ENCODE measurements around the gene PRM3. TPM values are rescaled to one million over a fixed set of nuclear protein-coding genes. Genes with fewer than 3 reads are reported as not detected.

PRM3 gene
- total RNA-seq, 1 experiment from 2014 or later, result not detected

- Mint-ChIP-seq H3K4me3 (ENCODE audit: unreplicated experiment) (no peak overlapping the region), H3K27me3 (ENCODE audit: insufficient read depth, unreplicated experiment) (no peaks in the 10 kb centered on the region), H3K9me3 (ENCODE audit: unreplicated experiment) (no peaks in the 10 kb centered on the region), H3K36me3 (ENCODE audit: insufficient read depth, unreplicated experiment) (peaks cover 12% of the 10 kb centered on the region), H3K27ac (ENCODE audit: low read depth, unreplicated experiment) (no peak overlapping the region), H3K4me1 (ENCODE audit: insufficient read depth, unreplicated experiment) (peaks cover 8% of the 10 kb centered on the region)
- POLR2A ChIA-PET, result no interaction called here
- DNase-seq (ENCODE audit: unreplicated experiment), result no peak
- intact Hi-C loops (cut with micrococcal nuclease), result loop anchor here (10.0 kb wide), 1 partner anchor 117 kb away; no protein-coding TSS in a partner anchor
- no peak for TF ChIP-seq CTCF (IDR thresholded peaks at IDR 0.05; ENCODE audit: unreplicated experiment)
- CTCF ChIA-PET, result interaction anchor here (0.6 to 0.9 kb wide), 4 partner anchors 38 to 286 kb away, joined by 3 to 4 read pairs (median 3); no protein-coding TSS in a partner anchor
- no TSS peak for BruUV-seq (replicated peaks)
Observed at GRCh38 chr16:11251525-11252481, 21.6 kb downstream of the PRM3 start.

- no peak overlapping the region for H3K27ac Mint-ChIP-seq (ENCODE audit: low read depth, unreplicated experiment)
- H3K9me3 Mint-ChIP-seq (ENCODE audit: unreplicated experiment), result no peaks in the 10 kb centered on the region
- no TSS peak for BruUV-seq (replicated peaks)
- TF ChIP-seq CTCF (IDR thresholded peaks at IDR 0.05; ENCODE audit: unreplicated experiment), result no peak
- POLR2A ChIA-PET, result no interaction called here
- no peak overlapping the region for H3K4me3 Mint-ChIP-seq (ENCODE audit: unreplicated experiment)
- peaks cover 8% of the 10 kb centered on the region for H3K4me1 Mint-ChIP-seq (ENCODE audit: insufficient read depth, unreplicated experiment)
- CTCF ChIA-PET, result interaction anchor here (0.6 kb wide), 1 partner anchor 39 kb away, joined by 3 read pairs; no protein-coding TSS in a partner anchor
- DNase-seq (ENCODE audit: unreplicated experiment), result no peak
- H3K27me3 Mint-ChIP-seq (ENCODE audit: insufficient read depth, unreplicated experiment), result no peaks in the 10 kb centered on the region
- H3K36me3 Mint-ChIP-seq (ENCODE audit: insufficient read depth, unreplicated experiment), result peaks cover 12% of the 10 kb centered on the region
- intact Hi-C loops (cut with micrococcal nuclease), result loop anchor here (10.0 kb wide), 1 partner anchor 116 kb away; no protein-coding TSS in a partner anchor
Observed at GRCh38 chr16:11250786-11251524, 22.5 kb downstream of the PRM3 start.

GRCh38 chr16:11250091-11250785, 23.2 kb downstream of the PRM3 start:
- no peak overlapping the region for H3K4me3 Mint-ChIP-seq (ENCODE audit: unreplicated experiment)
- CTCF ChIA-PET, result no interaction called here
- no peak for TF ChIP-seq CTCF (IDR thresholded peaks at IDR 0.05; ENCODE audit: unreplicated experiment)

More at GRCh38 chr16:11250091-11250785, 23.2 kb downstream of the PRM3 start:
- BruUV-seq (replicated peaks), result no TSS peak
- Mint-ChIP-seq H3K27ac (ENCODE audit: low read depth, unreplicated experiment) (no peak overlapping the region), H3K9me3 (ENCODE audit: unreplicated experiment) (no peaks in the 10 kb centered on the region), H3K4me1 (ENCODE audit: insufficient read depth, unreplicated experiment) (peaks cover 8% of the 10 kb centered on the region), H3K27me3 (ENCODE audit: insufficient read depth, unreplicated experiment) (no peaks in the 10 kb centered on the region), H3K36me3 (ENCODE audit: insufficient read depth, unreplicated experiment) (peaks cover 12% of the 10 kb centered on the region)
- intact Hi-C loops (cut with micrococcal nuclease), result loop anchor here (10.0 kb wide), 1 partner anchor 115 kb away; no protein-coding TSS in a partner anchor
- POLR2A ChIA-PET, result no interaction called here
- DNase-seq (ENCODE audit: unreplicated experiment), result no peak

Data from MCF 10A (cell line).